ENCODE data around the gene TBX1.

DNA sequence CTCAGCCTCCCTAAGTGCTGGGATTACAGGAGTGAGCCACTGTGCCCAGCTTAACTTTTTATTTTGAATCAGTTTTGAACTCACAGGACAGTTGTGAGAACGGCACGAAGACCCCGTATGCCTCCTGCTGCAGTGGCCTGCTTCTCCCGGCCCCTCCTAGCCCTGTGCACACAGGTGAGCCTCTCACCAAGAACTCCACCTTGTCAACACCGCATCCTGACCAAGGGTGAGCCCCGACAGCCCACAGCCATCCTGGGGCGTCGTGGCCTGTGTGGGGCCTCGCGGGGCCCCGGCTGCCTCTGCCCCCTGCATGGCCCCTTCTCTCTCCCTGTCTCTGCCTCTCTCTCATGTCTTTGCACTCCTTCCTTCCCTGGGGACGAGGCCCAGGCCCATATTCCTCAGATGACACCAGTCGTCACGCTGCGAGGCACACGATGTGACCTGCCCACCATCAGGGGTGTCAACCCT lies 55.3 kb downstream of the TBX1 start:
- TF ChIP-seq, protein P1, sequence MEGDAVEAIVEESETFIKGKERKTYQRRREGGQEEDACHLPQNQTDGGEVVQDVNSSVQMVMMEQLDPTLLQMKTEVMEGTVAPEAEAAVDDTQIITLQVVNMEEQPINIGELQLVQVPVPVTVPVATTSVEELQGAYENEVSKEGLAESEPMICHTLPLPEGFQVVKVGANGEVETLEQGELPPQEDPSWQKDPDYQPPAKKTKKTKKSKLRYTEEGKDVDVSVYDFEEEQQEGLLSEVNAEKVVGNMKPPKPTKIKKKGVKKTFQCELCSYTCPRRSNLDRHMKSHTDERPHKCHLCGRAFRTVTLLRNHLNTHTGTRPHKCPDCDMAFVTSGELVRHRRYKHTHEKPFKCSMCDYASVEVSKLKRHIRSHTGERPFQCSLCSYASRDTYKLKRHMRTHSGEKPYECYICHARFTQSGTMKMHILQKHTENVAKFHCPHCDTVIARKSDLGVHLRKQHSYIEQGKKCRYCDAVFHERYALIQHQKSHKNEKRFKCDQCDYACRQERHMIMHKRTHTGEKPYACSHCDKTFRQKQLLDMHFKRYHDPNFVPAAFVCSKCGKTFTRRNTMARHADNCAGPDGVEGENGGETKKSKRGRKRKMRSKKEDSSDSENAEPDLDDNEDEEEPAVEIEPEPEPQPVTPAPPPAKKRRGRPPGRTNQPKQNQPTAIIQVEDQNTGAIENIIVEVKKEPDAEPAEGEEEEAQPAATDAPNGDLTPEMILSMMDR (IDR thresholded peaks at IDR 0.05; ENCODE audit: insufficient read depth, low read length) = no peak
- TF ChIP-seq SPI1 (IDR thresholded peaks at IDR 0.05; ENCODE audit: borderline replicate concordance, low read depth) (no peak), POLR2AphosphoS5 (IDR thresholded peaks at IDR 0.05; ENCODE audit: low read depth) (no peak), GABPA (IDR thresholded peaks at IDR 0.05; ENCODE audit: low read depth) (no peak)
- TF ChIP-seq, protein P2, sequence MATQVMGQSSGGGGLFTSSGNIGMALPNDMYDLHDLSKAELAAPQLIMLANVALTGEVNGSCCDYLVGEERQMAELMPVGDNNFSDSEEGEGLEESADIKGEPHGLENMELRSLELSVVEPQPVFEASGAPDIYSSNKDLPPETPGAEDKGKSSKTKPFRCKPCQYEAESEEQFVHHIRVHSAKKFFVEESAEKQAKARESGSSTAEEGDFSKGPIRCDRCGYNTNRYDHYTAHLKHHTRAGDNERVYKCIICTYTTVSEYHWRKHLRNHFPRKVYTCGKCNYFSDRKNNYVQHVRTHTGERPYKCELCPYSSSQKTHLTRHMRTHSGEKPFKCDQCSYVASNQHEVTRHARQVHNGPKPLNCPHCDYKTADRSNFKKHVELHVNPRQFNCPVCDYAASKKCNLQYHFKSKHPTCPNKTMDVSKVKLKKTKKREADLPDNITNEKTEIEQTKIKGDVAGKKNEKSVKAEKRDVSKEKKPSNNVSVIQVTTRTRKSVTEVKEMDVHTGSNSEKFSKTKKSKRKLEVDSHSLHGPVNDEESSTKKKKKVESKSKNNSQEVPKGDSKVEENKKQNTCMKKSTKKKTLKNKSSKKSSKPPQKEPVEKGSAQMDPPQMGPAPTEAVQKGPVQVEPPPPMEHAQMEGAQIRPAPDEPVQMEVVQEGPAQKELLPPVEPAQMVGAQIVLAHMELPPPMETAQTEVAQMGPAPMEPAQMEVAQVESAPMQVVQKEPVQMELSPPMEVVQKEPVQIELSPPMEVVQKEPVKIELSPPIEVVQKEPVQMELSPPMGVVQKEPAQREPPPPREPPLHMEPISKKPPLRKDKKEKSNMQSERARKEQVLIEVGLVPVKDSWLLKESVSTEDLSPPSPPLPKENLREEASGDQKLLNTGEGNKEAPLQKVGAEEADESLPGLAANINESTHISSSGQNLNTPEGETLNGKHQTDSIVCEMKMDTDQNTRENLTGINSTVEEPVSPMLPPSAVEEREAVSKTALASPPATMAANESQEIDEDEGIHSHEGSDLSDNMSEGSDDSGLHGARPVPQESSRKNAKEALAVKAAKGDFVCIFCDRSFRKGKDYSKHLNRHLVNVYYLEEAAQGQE (IDR thresholded peaks at IDR 0.05; ENCODE audit: insufficient replicate concordance, low read depth) = no peak

Data from HL-60 (cell line).